IMR-90 (cell line): ENCODE results near the gene FAM120A. TPM values are rescaled to one million over a fixed set of nuclear protein-coding genes. Genes with fewer than 3 reads are reported as not detected.

Experiments
- ATAC-seq: fragments of 200-7000 bp; cut with Tn5 transposase; 2 replicates; pipeline ENCODE4 v1.9.1; 2020; ENCODE audit warnings: low read depth, mild to moderate bottlenecking, moderate library complexity
- BruUV-seq: library from RNA; stranded (reverse); fragments of 400-500 nt; replicated peaks from 2 replicates; lab custom pipeline; 2021; lab: Mats Ljungman, UMichigan
- CTCF ChIA-PET: fragments of 300-600 bp; formaldehyde crosslinking; extraction: SDS; loops from one replicate; lab custom pipeline; 2021; ENCODE audit warnings: antibody characterized with exemption; lab: Yijun Ruan, JAX
- POLR2A ChIA-PET: fragments of 300-600 bp; sonication (Branson Sonifier 250); formaldehyde crosslinking; loops from one replicate; lab custom pipeline; 2022; ENCODE audit warnings: antibody characterized with exemption; ENCODE audit not compliant: unreplicated experiment; lab: Charles Lee
- DNase-seq: peaks from one replicate; pipeline ENCODE4 v3.0.0; 2013
- H2AFZ ChIP-seq: replicated peaks from 2 replicates; pipeline ENCODE3; 2013; ENCODE audit warnings: low read length, mild to moderate bottlenecking; ENCODE audit not compliant: poor library complexity
- H2AK5ac ChIP-seq: 2 replicates; pipeline ENCODE4 v1.6.1; 2013; ENCODE audit warnings: low read depth, low read length, inconsistent platforms
- H2AK9ac ChIP-seq: replicated peaks from 2 replicates; pipeline ENCODE3; 2013; ENCODE audit warnings: mild to moderate bottlenecking, low read depth, low read length, moderate library complexity; ENCODE audit not compliant: poor library complexity
- H2BK120ac ChIP-seq: 2 replicates; pipeline ENCODE4 v1.6.1; 2013; ENCODE audit warnings: low read depth, low read length, inconsistent platforms
- H2BK15ac ChIP-seq: 3 replicates; pipeline ENCODE4 v1.6.1; 2013; ENCODE audit warnings: low read depth, low read length, inconsistent platforms
- H2BK20ac ChIP-seq: 2 replicates; pipeline ENCODE4 v1.6.1; 2013; ENCODE audit warnings: low read depth, mild to moderate bottlenecking, inconsistent platforms, low read length, moderate library complexity
- H2BK5ac ChIP-seq: 2 replicates; pipeline ENCODE4 v1.6.1; 2013; ENCODE audit warnings: mild to moderate bottlenecking, low read depth, low read length, inconsistent platforms; ENCODE audit not compliant: poor library complexity, severe bottlenecking
- H3K14ac ChIP-seq: replicated peaks from 2 replicates; pipeline ENCODE4 v1.6.1; 2013; ENCODE audit warnings: low read depth, low read length, inconsistent platforms
- H3K18ac ChIP-seq: 2 replicates; pipeline ENCODE4 v1.6.1; 2013; ENCODE audit warnings: low read depth, low read length, control low read depth
- H3K23ac ChIP-seq: 2 replicates; pipeline ENCODE4 v1.6.1; 2013; ENCODE audit warnings: low read depth, low read length, inconsistent platforms
- H3K27ac ChIP-seq: 2 replicates; pipeline ENCODE4 v1.5.1; 2013; ENCODE audit warnings: mild to moderate bottlenecking, control low read depth, low read length; ENCODE audit not compliant: insufficient read depth
- H3K27me3 ChIP-seq: 2 replicates; pipeline ENCODE4 v1.6.1; 2013; ENCODE audit warnings: low read length; ENCODE audit not compliant: control insufficient read depth, insufficient read depth
- H3K36me3 ChIP-seq: 2 replicates; pipeline ENCODE4 v1.6.1; 2013; ENCODE audit warnings: low read length, mixed read lengths; ENCODE audit not compliant: control insufficient read depth, insufficient read depth
- H3K4ac ChIP-seq: 2 replicates; pipeline ENCODE4 v1.6.1; 2013; ENCODE audit warnings: low read depth, low read length, inconsistent platforms
- H3K4me1 ChIP-seq: 2 replicates; pipeline ENCODE4 v1.6.1; 2013; ENCODE audit warnings: low read length, mixed read lengths; ENCODE audit not compliant: control insufficient read depth, insufficient read depth
- H3K4me2 ChIP-seq: 2 replicates; pipeline ENCODE4 v1.6.1; 2013; ENCODE audit warnings: low read depth, mild to moderate bottlenecking, control low read depth, low read length, moderate library complexity
- H3K4me3 ChIP-seq: 2 replicates; pipeline ENCODE4 v1.5.1; 2013; ENCODE audit warnings: low read depth, mild to moderate bottlenecking, control low read depth, low read length, moderate library complexity; ENCODE audit not compliant: insufficient read depth
- H3K56ac ChIP-seq: 2 replicates; pipeline ENCODE4 v1.6.1; 2013; ENCODE audit warnings: low read length, inconsistent platforms; ENCODE audit not compliant: insufficient read depth; ENCODE audit errors: extremely low read depth
- H3K79me1 ChIP-seq, 2 experiments: 2 replicates each; pipeline ENCODE4 v1.6.1; 2013; ENCODE audit warnings: low read length in 2 of 2, inconsistent platforms in 1 of 2, low read depth in 1 of 2
- H3K9ac ChIP-seq: 2 replicates; pipeline ENCODE4 v1.6.1; 2013; ENCODE audit warnings: low read depth, low read length, control low read depth
- H3K9me1 ChIP-seq: 2 replicates; pipeline ENCODE4 v1.6.1; 2013; ENCODE audit warnings: low read length, inconsistent platforms; ENCODE audit not compliant: insufficient read depth
- H3K9me3 ChIP-seq: 2 replicates; pipeline ENCODE4 v1.6.1; 2013; ENCODE audit warnings: low read length; ENCODE audit not compliant: control insufficient read depth, insufficient read depth
- H4K20me1 ChIP-seq: 2 replicates; pipeline ENCODE4 v1.6.1; 2013; ENCODE audit warnings: low read length, inconsistent platforms; ENCODE audit not compliant: insufficient read depth
- H4K5ac ChIP-seq: 2 replicates; pipeline ENCODE4 v1.6.1; 2013; ENCODE audit warnings: mild to moderate bottlenecking, low read depth, low read length, control low read depth
- H4K8ac ChIP-seq, 2 experiments: 2 replicates each; pipeline ENCODE4 v1.6.1; 2013; ENCODE audit warnings: low read depth in 2 of 2, low read length in 2 of 2, control low read depth in 1 of 2, inconsistent platforms in 1 of 2
- H4K91ac ChIP-seq: 2 replicates; pipeline ENCODE4 v1.6.1; 2013; ENCODE audit warnings: low read depth, low read length, inconsistent platforms; ENCODE audit not compliant: insufficient read depth
- BHLHE40 ChIP-seq: fragments of 150-350 bp; IDR thresholded peaks from 2 replicates; pipeline ENCODE4 v1.6.1; 2016; ENCODE audit warnings: mild to moderate bottlenecking, low read depth, low read length
- CEBPB ChIP-seq: IDR thresholded peaks from 2 replicates; pipeline ENCODE4 v1.6.1; 2012; ENCODE audit warnings: low read depth, low read length, improper control_type of control experiment
- CHD1 ChIP-seq: IDR thresholded peaks from 2 replicates; pipeline ENCODE4 v1.6.1; 2012; ENCODE audit warnings: low read depth, low read length, improper control_type of control experiment
- FOS ChIP-seq: fragments of 150-350 bp; IDR thresholded peaks from 2 replicates; pipeline ENCODE4 v1.6.1; 2016; ENCODE audit warnings: low read depth, low read length
- MAFK ChIP-seq: IDR thresholded peaks from 2 replicates; pipeline ENCODE4 v1.6.1; 2012; ENCODE audit warnings: low read depth, low read length, improper control_type of control experiment
- MAZ ChIP-seq: IDR thresholded peaks from 2 replicates; pipeline ENCODE4 v1.6.1; 2012; ENCODE audit warnings: low read depth, mild to moderate bottlenecking, low read length, improper control_type of control experiment, moderate library complexity, borderline replicate concordance
- MXI1 ChIP-seq: IDR thresholded peaks from 2 replicates; pipeline ENCODE4 v1.6.1; 2012; ENCODE audit warnings: low read depth, mild to moderate bottlenecking, low read length, moderate library complexity, borderline replicate concordance
- NFE2L2 ChIP-seq: fragments of 150-350 bp; IDR thresholded peaks from 2 replicates; pipeline ENCODE4 v1.6.1; 2016; ENCODE audit warnings: low read depth, mild to moderate bottlenecking, low read length
- RAD21 ChIP-seq: IDR thresholded peaks from 2 replicates; pipeline ENCODE4 v1.6.1; 2012; ENCODE audit warnings: low read length, improper control_type of control experiment
- RCOR1 ChIP-seq: IDR thresholded peaks from 2 replicates; pipeline ENCODE4 v1.6.1; 2012; ENCODE audit warnings: mild to moderate bottlenecking, low read length, improper control_type of control experiment; ENCODE audit not compliant: insufficient replicate concordance
- RFX5 ChIP-seq: IDR thresholded peaks from 2 replicates; pipeline ENCODE4 v1.8.0; 2012; ENCODE audit warnings: low read depth, mild to moderate bottlenecking, low read length, moderate library complexity
- SMC3 ChIP-seq: fragments of 150-350 bp; IDR thresholded peaks from 2 replicates; pipeline ENCODE4 v1.6.1; 2016; ENCODE audit warnings: low read depth, mild to moderate bottlenecking, antibody characterized with exemption, low read length, moderate library complexity
- WGBS, 2 experiments: methylation state at CpG; one replicate each; pipeline versions ENCODE4 v1.1.5 to v1.1.7; 2013; ENCODE audit warnings: missing lambda C conversion rate in 2 of 2; ENCODE audit not compliant: insufficient read length in 1 of 2; ENCODE audit errors: extremely low coverage in 2 of 2; 5-methylcytosine and 5-hydroxymethylcytosine counted together
- dilution Hi-C: fragments of 300-500 bp; cut with HindIII; formaldehyde crosslinking; loops from one replicate; pipeline ENCODE4 v1.14.3; 2018; ENCODE audit warnings: low sequenced_read_pairs; ENCODE audit not compliant: unreplicated experiment
- in situ Hi-C: fragments of 300-500 bp; cut with MboI; formaldehyde crosslinking; loops from 3 replicates; pipeline ENCODE4 v1.14.3; 2019; ENCODE audit warnings: low sequenced_read_pairs, inconsistent platforms, mixed read lengths
- intact Hi-C: fragments of 100-400 bp; cut with micrococcal nuclease; formaldehyde crosslinking; loops from 2 replicates; pipeline ENCODE4 v1.10.0; 2022
- polyA plus RNA-seq, 3 experiments: library from polyadenylated mRNA; depleted of rRNA; stranded (reverse); fragments of >200 nt; gene quantifications; 2 replicates each; pipeline ENCODE4 v1.2.3, GENCODE V29; 2012; ENCODE audit warnings: low replicate concordance in 1 of 3
- total RNA-seq: library from RNA; depleted of rRNA; stranded (reverse); fragments of >200 nt; gene quantifications from 2 replicates; pipeline ENCODE4 v1.2.3, GENCODE V29; 2012
- TF ChIP-seq, protein P1 (sequence below): conservative IDR thresholded peaks from 2 replicates; pipeline ENCODE4 v1.5.1; 2012; ENCODE audit warnings: mild to moderate bottlenecking, low read depth, low read length, improper control_type of control experiment
- TF ChIP-seq, protein P2 (sequence below): fragments of 150-350 bp; IDR thresholded peaks from 2 replicates; pipeline ENCODE4 v1.6.1; 2017; ENCODE audit warnings: mild to moderate bottlenecking, antibody characterized with exemption, low read length, low read depth

Gene FAM120A
- total and polyA plus RNA-seq, 2 of the 4 experiments (the other 2 are of a cell fraction): 61.6 to 75.1 TPM

DNA sequence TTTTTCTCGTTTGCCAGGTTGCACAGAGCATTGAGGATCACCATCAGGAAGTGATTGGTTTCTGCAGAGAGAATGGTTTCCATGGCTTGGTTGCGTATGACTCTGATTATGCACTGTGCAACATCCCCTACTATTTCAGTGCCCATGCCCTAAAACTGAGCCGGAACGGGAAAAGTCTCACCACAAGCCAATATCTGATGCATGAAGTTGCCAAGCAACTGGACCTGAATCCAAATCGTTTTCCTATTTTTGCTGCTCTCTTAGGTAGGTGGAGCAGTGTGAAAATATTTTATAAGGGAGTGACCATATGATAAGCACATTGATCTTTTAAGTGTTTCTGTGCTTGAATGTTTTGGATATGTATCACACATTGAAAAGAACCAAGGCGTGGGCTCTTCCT is 19.6 kb downstream of the FAM120A start:
- peaks cover 7% of the 10 kb centered on the region for H3K36me3 ChIP-seq
- H3K27ac ChIP-seq: no peak overlapping the region
- H3K9ac ChIP-seq: no peak overlapping the region
- no peak overlapping the region for H3K56ac ChIP-seq
- no peaks in the 10 kb centered on the region for H3K27me3 ChIP-seq
- no peak overlapping the region for H4K91ac ChIP-seq
- H3K23ac ChIP-seq: no peak overlapping the region
- H4K20me1 ChIP-seq: peaks cover 52% of the 10 kb centered on the region
- ChIA-PET CTCF (no interaction called here), POLR2A (no interaction called here)
- peaks cover 15% of the 10 kb centered on the region for H3K4me1 ChIP-seq
- no peak overlapping the region for H4K8ac ChIP-seq
- H2BK20ac ChIP-seq: no peak overlapping the region
- H2BK120ac ChIP-seq: no peak overlapping the region
- in situ Hi-C loops: loop anchor here (25.0 kb wide), 1 partner anchor 691 kb away; no protein-coding TSS in a partner anchor
- BruUV-seq: no TSS peak
- H3K4me3 ChIP-seq: no peak overlapping the region
- no peak overlapping the region for H3K18ac ChIP-seq
- no peak overlapping the region for H3K14ac ChIP-seq
- H2AK9ac ChIP-seq: no peak overlapping the region
- DNase-seq (no peak), ATAC-seq (no peak)
- H2BK5ac ChIP-seq: no peak overlapping the region
- intact Hi-C loops: no loop called here
- WGBS, 2 experiments: no CpG with 5 or more reads among the region's 6 CpGs
- peaks cover 18 to 57% of the 10 kb centered on the region in 2 experiments for H3K79me1 ChIP-seq
- H3K9me3 ChIP-seq: no peaks in the 10 kb centered on the region
- no peak overlapping the region for H3K4me2 ChIP-seq
- no peak overlapping the region for H3K4ac ChIP-seq
- H2AK5ac ChIP-seq: no peak overlapping the region
- no peak overlapping the region for H2BK15ac ChIP-seq
- peaks cover 22% of the 10 kb centered on the region for H3K9me1 ChIP-seq
- dilution Hi-C loops: no loop called here
- H4K5ac ChIP-seq: no peak overlapping the region
- H2AFZ ChIP-seq: no peak overlapping the region
- TF ChIP-seq CHD1 (no peak), MXI1 (no peak), NFE2L2 (no peak), RFX5 (no peak), RCOR1 (no peak), FOS (no peak), SMC3 (no peak), MAZ (no peak), CEBPB (no peak), MAFK (no peak), BHLHE40 (no peak), RAD21 (no peak)
- TF ChIP-seq, protein P1, sequence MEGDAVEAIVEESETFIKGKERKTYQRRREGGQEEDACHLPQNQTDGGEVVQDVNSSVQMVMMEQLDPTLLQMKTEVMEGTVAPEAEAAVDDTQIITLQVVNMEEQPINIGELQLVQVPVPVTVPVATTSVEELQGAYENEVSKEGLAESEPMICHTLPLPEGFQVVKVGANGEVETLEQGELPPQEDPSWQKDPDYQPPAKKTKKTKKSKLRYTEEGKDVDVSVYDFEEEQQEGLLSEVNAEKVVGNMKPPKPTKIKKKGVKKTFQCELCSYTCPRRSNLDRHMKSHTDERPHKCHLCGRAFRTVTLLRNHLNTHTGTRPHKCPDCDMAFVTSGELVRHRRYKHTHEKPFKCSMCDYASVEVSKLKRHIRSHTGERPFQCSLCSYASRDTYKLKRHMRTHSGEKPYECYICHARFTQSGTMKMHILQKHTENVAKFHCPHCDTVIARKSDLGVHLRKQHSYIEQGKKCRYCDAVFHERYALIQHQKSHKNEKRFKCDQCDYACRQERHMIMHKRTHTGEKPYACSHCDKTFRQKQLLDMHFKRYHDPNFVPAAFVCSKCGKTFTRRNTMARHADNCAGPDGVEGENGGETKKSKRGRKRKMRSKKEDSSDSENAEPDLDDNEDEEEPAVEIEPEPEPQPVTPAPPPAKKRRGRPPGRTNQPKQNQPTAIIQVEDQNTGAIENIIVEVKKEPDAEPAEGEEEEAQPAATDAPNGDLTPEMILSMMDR: no peak
- TF ChIP-seq, protein P2, sequence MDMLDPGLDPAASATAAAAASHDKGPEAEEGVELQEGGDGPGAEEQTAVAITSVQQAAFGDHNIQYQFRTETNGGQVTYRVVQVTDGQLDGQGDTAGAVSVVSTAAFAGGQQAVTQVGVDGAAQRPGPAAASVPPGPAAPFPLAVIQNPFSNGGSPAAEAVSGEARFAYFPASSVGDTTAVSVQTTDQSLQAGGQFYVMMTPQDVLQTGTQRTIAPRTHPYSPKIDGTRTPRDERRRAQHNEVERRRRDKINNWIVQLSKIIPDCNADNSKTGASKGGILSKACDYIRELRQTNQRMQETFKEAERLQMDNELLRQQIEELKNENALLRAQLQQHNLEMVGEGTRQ: no peak
